ENCODE results near the gene UHRF2.

UHRF2 gene

GRCh38 chr9:6426117-6426516 is 13.1 kb downstream of the UHRF2 start:
- Histone ChIP-seq H3K4me3 (ENCODE audit: low read depth in 1 of 2, low read length in 2 of 2) (no peak overlapping the region), H3K27ac (ENCODE audit: low read depth, low read length) (no peak overlapping the region), H3K36me3 (ENCODE audit: control insufficient read depth in 1 of 2, insufficient read depth in 2 of 2, low read length in 2 of 2) (peaks cover 3% of the 10 kb centered on the region in 2 donors), H3K4me1 (ENCODE audit: control insufficient read depth in 1 of 2, insufficient read depth in 2 of 2, low read length in 2 of 2) (peaks cover 3 to 7% of the 10 kb centered on the region in 2 donors), H3K9me3 (ENCODE audit: control insufficient read depth in 1 of 2, low read length in 2 of 2) (no peaks in the 10 kb centered on the region), H3K9ac (ENCODE audit: low read depth in 1 of 2, low read length in 2 of 2) (no peak overlapping the region), H3K27me3 (ENCODE audit: control insufficient read depth in 1 of 2, insufficient read depth in 2 of 2, low read length in 2 of 2) (no peaks in the 10 kb centered on the region)

- Histone ChIP-seq H3K4me1 (ENCODE audit: control insufficient read depth in 1 of 2, insufficient read depth in 2 of 2, low read length in 2 of 2) (peaks cover 3 to 7% of the 10 kb centered on the region in 2 donors), H3K9ac (ENCODE audit: low read depth in 1 of 2, low read length in 2 of 2) (no peak overlapping the region), H3K36me3 (ENCODE audit: control insufficient read depth in 1 of 2, insufficient read depth in 2 of 2, low read length in 2 of 2) (peaks cover 2 to 3% of the 10 kb centered on the region in 2 donors), H3K27ac (ENCODE audit: low read depth, low read length) (no peak overlapping the region), H3K9me3 (ENCODE audit: control insufficient read depth in 1 of 2, low read length in 2 of 2) (no peaks in the 10 kb centered on the region), H3K27me3 (ENCODE audit: control insufficient read depth in 1 of 2, insufficient read depth in 2 of 2, low read length in 2 of 2) (no peaks in the 10 kb centered on the region), H3K4me3 (ENCODE audit: low read depth in 1 of 2, low read length in 2 of 2) (no peak overlapping the region)
These were observed 16.2 kb downstream of the UHRF2 start for GRCh38 chr9:6428940-6429889.

- H3K27ac ChIP-seq (ENCODE audit: low read depth, low read length), result no peak overlapping the region
- H3K36me3 ChIP-seq (ENCODE audit: control insufficient read depth in 1 of 2, insufficient read depth in 2 of 2, low read length in 2 of 2), result peaks cover 7 to 9% of the 10 kb centered on the region in 2 donors
- no peaks in the 10 kb centered on the region for H3K27me3 ChIP-seq (ENCODE audit: control insufficient read depth in 1 of 2, insufficient read depth in 2 of 2, low read length in 2 of 2)
- no peaks in the 10 kb centered on the region for H3K9me3 ChIP-seq (ENCODE audit: control insufficient read depth in 1 of 2, low read length in 2 of 2)
- H3K4me1 ChIP-seq (ENCODE audit: control insufficient read depth in 1 of 2, insufficient read depth in 2 of 2, low read length in 2 of 2), result peaks cover 3 to 7% of the 10 kb centered on the region in 2 donors
- H3K4me3 ChIP-seq (ENCODE audit: low read depth in 1 of 2, low read length in 2 of 2), result no peak overlapping the region
- no peak overlapping the region for H3K9ac ChIP-seq (ENCODE audit: low read depth in 1 of 2, low read length in 2 of 2)
These were observed 18.0 kb downstream of the UHRF2 start for GRCh38 chr9:6431038-6431437.

GRCh38 chr9:6433410-6433809 is 20.4 kb downstream of the UHRF2 start:
- H3K36me3 ChIP-seq (ENCODE audit: control insufficient read depth in 1 of 2, insufficient read depth in 2 of 2, low read length in 2 of 2), result peaks cover 11% of the 10 kb centered on the region in 2 donors
- H3K9ac ChIP-seq (ENCODE audit: low read depth in 1 of 2, low read length in 2 of 2), result no peak overlapping the region
- H3K9me3 ChIP-seq (ENCODE audit: control insufficient read depth in 1 of 2, low read length in 2 of 2), result no peaks in the 10 kb centered on the region
- H3K4me1 ChIP-seq (ENCODE audit: control insufficient read depth in 1 of 2, insufficient read depth in 2 of 2, low read length in 2 of 2), result peaks cover 3 to 7% of the 10 kb centered on the region in 2 donors
- H3K27me3 ChIP-seq (ENCODE audit: control insufficient read depth in 1 of 2, insufficient read depth in 2 of 2, low read length in 2 of 2), result no peaks in the 10 kb centered on the region
- no peak overlapping the region for H3K27ac ChIP-seq (ENCODE audit: low read depth, low read length)
- no peak overlapping the region for H3K4me3 ChIP-seq (ENCODE audit: low read depth in 1 of 2, low read length in 2 of 2)

- H3K9ac ChIP-seq (ENCODE audit: low read depth in 1 of 2, low read length in 2 of 2), result no peak overlapping the region
- no peak overlapping the region for H3K4me3 ChIP-seq (ENCODE audit: low read depth in 1 of 2, low read length in 2 of 2)
- H3K4me1 ChIP-seq (ENCODE audit: control insufficient read depth in 1 of 2, insufficient read depth in 2 of 2, low read length in 2 of 2), result peaks cover 0 to 8% of the 10 kb centered on the region in 2 donors
- peaks cover 10 to 11% of the 10 kb centered on the region in 2 donors for H3K36me3 ChIP-seq (ENCODE audit: control insufficient read depth in 1 of 2, insufficient read depth in 2 of 2, low read length in 2 of 2)
- H3K27ac ChIP-seq (ENCODE audit: low read depth, low read length), result no peak overlapping the region
- no peaks in the 10 kb centered on the region for H3K27me3 ChIP-seq (ENCODE audit: control insufficient read depth in 1 of 2, insufficient read depth in 2 of 2, low read length in 2 of 2)
- H3K9me3 ChIP-seq (ENCODE audit: control insufficient read depth in 1 of 2, low read length in 2 of 2), result no peaks in the 10 kb centered on the region
These were observed 26.2 kb downstream of the UHRF2 start for GRCh38 chr9:6439051-6439703.

- H3K4me1 ChIP-seq (ENCODE audit: control insufficient read depth in 1 of 2, insufficient read depth in 2 of 2, low read length in 2 of 2), result peaks cover 0 to 10% of the 10 kb centered on the region in 2 donors
- peaks cover 5 to 6% of the 10 kb centered on the region in 2 donors for H3K36me3 ChIP-seq (ENCODE audit: control insufficient read depth in 1 of 2, insufficient read depth in 2 of 2, low read length in 2 of 2)
- no peaks in the 10 kb centered on the region for H3K9me3 ChIP-seq (ENCODE audit: control insufficient read depth in 1 of 2, low read length in 2 of 2)
- no peak overlapping the region for H3K27ac ChIP-seq (ENCODE audit: low read depth, low read length)
- H3K9ac ChIP-seq (ENCODE audit: low read depth in 1 of 2, low read length in 2 of 2), result no peak overlapping the region
- no peak overlapping the region for H3K4me3 ChIP-seq (ENCODE audit: low read depth in 1 of 2, low read length in 2 of 2)
- H3K27me3 ChIP-seq (ENCODE audit: control insufficient read depth in 1 of 2, insufficient read depth in 2 of 2, low read length in 2 of 2), result no peaks in the 10 kb centered on the region
These were observed 27.4 kb downstream of the UHRF2 start for GRCh38 chr9:6440405-6440804.

- no peaks in the 10 kb centered on the region for H3K9me3 ChIP-seq (ENCODE audit: control insufficient read depth in 1 of 2, low read length in 2 of 2)
- no peak overlapping the region for H3K9ac ChIP-seq (ENCODE audit: low read depth in 1 of 2, low read length in 2 of 2)
- peaks cover 5 to 8% of the 10 kb centered on the region in 2 donors for H3K36me3 ChIP-seq (ENCODE audit: control insufficient read depth in 1 of 2, insufficient read depth in 2 of 2, low read length in 2 of 2)
- H3K4me3 ChIP-seq (ENCODE audit: low read depth in 1 of 2, low read length in 2 of 2), result no peak overlapping the region
- H3K27ac ChIP-seq (ENCODE audit: low read depth, low read length), result no peak overlapping the region
- peaks cover 0 to 10% of the 10 kb centered on the region in 2 donors for H3K4me1 ChIP-seq (ENCODE audit: control insufficient read depth in 1 of 2, insufficient read depth in 2 of 2, low read length in 2 of 2)
- H3K27me3 ChIP-seq (ENCODE audit: control insufficient read depth in 1 of 2, insufficient read depth in 2 of 2, low read length in 2 of 2), result no peaks in the 10 kb centered on the region
These were observed 28.3 kb downstream of the UHRF2 start for GRCh38 chr9:6441269-6441668.

- no peak overlapping the region for H3K9ac ChIP-seq (ENCODE audit: low read depth in 1 of 2, low read length in 2 of 2)
- H3K9me3 ChIP-seq (ENCODE audit: control insufficient read depth in 1 of 2, low read length in 2 of 2), result no peaks in the 10 kb centered on the region
- peaks cover 0 to 10% of the 10 kb centered on the region in 2 donors for H3K4me1 ChIP-seq (ENCODE audit: control insufficient read depth in 1 of 2, insufficient read depth in 2 of 2, low read length in 2 of 2)
- no peak overlapping the region for H3K27ac ChIP-seq (ENCODE audit: low read depth, low read length)
- H3K27me3 ChIP-seq (ENCODE audit: control insufficient read depth in 1 of 2, insufficient read depth in 2 of 2, low read length in 2 of 2), result no peaks in the 10 kb centered on the region
- H3K4me3 ChIP-seq (ENCODE audit: low read depth in 1 of 2, low read length in 2 of 2), result no peak overlapping the region
- peaks cover 0 to 2% of the 10 kb centered on the region in 2 donors for H3K36me3 ChIP-seq (ENCODE audit: control insufficient read depth in 1 of 2, insufficient read depth in 2 of 2, low read length in 2 of 2)
These were observed 30.7 kb downstream of the UHRF2 start for GRCh38 chr9:6443661-6444060.

- Histone ChIP-seq H3K9me3 (ENCODE audit: control insufficient read depth in 1 of 2, low read length in 2 of 2) (no peaks in the 10 kb centered on the region), H3K9ac (ENCODE audit: low read depth in 1 of 2, low read length in 2 of 2) (no peak overlapping the region), H3K27me3 (ENCODE audit: control insufficient read depth in 1 of 2, insufficient read depth in 2 of 2, low read length in 2 of 2) (no peaks in the 10 kb centered on the region), H3K27ac (ENCODE audit: low read depth, low read length) (no peak overlapping the region), H3K4me1 (ENCODE audit: control insufficient read depth in 1 of 2, insufficient read depth in 2 of 2, low read length in 2 of 2) (peaks cover 0 to 13% of the 10 kb centered on the region in 2 donors), H3K4me3 (ENCODE audit: low read depth in 1 of 2, low read length in 2 of 2) (no peak overlapping the region), H3K36me3 (ENCODE audit: control insufficient read depth in 1 of 2, insufficient read depth in 2 of 2, low read length in 2 of 2) (peaks cover 0 to 2% of the 10 kb centered on the region in 2 donors)
These were observed 31.1 kb downstream of the UHRF2 start for GRCh38 chr9:6444128-6444527.

- Histone ChIP-seq H3K27ac (ENCODE audit: low read depth, low read length) (no peak overlapping the region), H3K4me1 (ENCODE audit: control insufficient read depth in 1 of 2, insufficient read depth in 2 of 2, low read length in 2 of 2) (peaks cover 4 to 14% of the 10 kb centered on the region in 2 donors), H3K36me3 (ENCODE audit: control insufficient read depth in 1 of 2, insufficient read depth in 2 of 2, low read length in 2 of 2) (peaks cover 0 to 2% of the 10 kb centered on the region in 2 donors)
These were observed 36.1 kb downstream of the UHRF2 start for GRCh38 chr9:6449086-6449485.

More at GRCh38 chr9:6449086-6449485, 36.1 kb downstream of the UHRF2 start:
- no peak overlapping the region for H3K9ac ChIP-seq (ENCODE audit: low read depth in 1 of 2, low read length in 2 of 2)
- H3K9me3 ChIP-seq (ENCODE audit: control insufficient read depth in 1 of 2, low read length in 2 of 2), result no peaks in the 10 kb centered on the region
- no peak overlapping the region for H3K4me3 ChIP-seq (ENCODE audit: low read depth in 1 of 2, low read length in 2 of 2)
- H3K27me3 ChIP-seq (ENCODE audit: control insufficient read depth in 1 of 2, insufficient read depth in 2 of 2, low read length in 2 of 2), result no peaks in the 10 kb centered on the region

Data from duodenal mucosa (tissue), 2 donors.